SU-DHL-6 (cell line): ENCODE data around the gene FRAS1.

Source experiments
- H2AFZ ChIP-seq: fragments of 200-600 bp; sonication (generic); 2 replicates; pipeline ENCODE4 v1.6.1; 2014; ENCODE audit warnings: low read depth, mild to moderate bottlenecking, moderate library complexity, mixed read lengths, antibody characterized with exemption, low read length; ENCODE audit not compliant: severe bottlenecking
- H3F3A ChIP-seq: fragments of 200-600 bp; shearing (Covaris generic); 2 replicates; pipeline ENCODE4 v1.6.0; 2016; ENCODE audit warnings: antibody characterized with exemption, mild to moderate bottlenecking; ENCODE audit not compliant: insufficient read depth
- H3K27ac ChIP-seq: fragments of 200-600 bp; sonication (generic); 2 replicates; pipeline ENCODE4 v1.5.1; 2016; ENCODE audit warnings: low read depth, mild to moderate bottlenecking, low read length, moderate library complexity, mixed read lengths
- H3K27me3 ChIP-seq: fragments of 200-600 bp; sonication (generic), shearing (Covaris generic); 2 replicates; pipeline ENCODE4 v1.6.0; 2014; ENCODE audit warnings: mild to moderate bottlenecking, low read length
- H3K36me3 ChIP-seq: fragments of 200-600 bp; sonication (generic); 2 replicates; pipeline ENCODE4 v1.6.1; 2014; ENCODE audit warnings: mild to moderate bottlenecking, low read length, mixed read lengths
- H3K4me2 ChIP-seq: fragments of 300-600, 200-600 bp; shearing (Covaris generic), sonication (generic); 2 replicates; pipeline ENCODE4 v1.6.0; 2014; ENCODE audit warnings: low read length, low read depth, mild to moderate bottlenecking; ENCODE audit not compliant: poor library complexity, severe bottlenecking
- H3K4me3 ChIP-seq: fragments of 200-600 bp; sonication (generic); 2 replicates; pipeline ENCODE4 v1.5.1; 2014; ENCODE audit warnings: antibody characterized with exemption, low read length, mild to moderate bottlenecking, mixed read lengths; ENCODE audit not compliant: insufficient read depth, poor library complexity, severe bottlenecking
- H3K79me2 ChIP-seq: fragments of 200-600 bp; sonication (generic); 2 replicates; pipeline ENCODE4 v1.6.1; 2014; ENCODE audit warnings: mild to moderate bottlenecking, low read length, moderate library complexity; ENCODE audit not compliant: insufficient read depth
- H3K9ac ChIP-seq: fragments of 200-600 bp; sonication (generic); 2 replicates; pipeline ENCODE4 v1.7.0; 2014; ENCODE audit warnings: mild to moderate bottlenecking, low read length
- H3K9me2 ChIP-seq: fragments of 200-600 bp; sonication (generic); replicated peaks from 2 replicates; pipeline ENCODE4 v1.6.1; 2014; ENCODE audit warnings: low read length; ENCODE audit not compliant: insufficient read depth
- H3K9me3 ChIP-seq: fragments of 200-600 bp; sonication (generic); 2 replicates; pipeline ENCODE4 v1.6.1; 2014; ENCODE audit warnings: low read length, mixed read lengths; ENCODE audit not compliant: insufficient read depth
- H4K20me1 ChIP-seq: fragments of 200-600 bp; sonication (generic); 2 replicates; pipeline ENCODE4 v1.6.1; 2014; ENCODE audit warnings: low read depth, mild to moderate bottlenecking, antibody characterized with exemption, low read length, moderate library complexity, mixed read lengths
- CTCF ChIP-seq: fragments of 200-600 bp; sonication (generic); IDR thresholded peaks from one replicate; pipeline ENCODE4 v1.5.1; 2017; ENCODE audit warnings: antibody characterized with exemption, mild to moderate bottlenecking, low read length, moderate library complexity; ENCODE audit not compliant: insufficient read depth, poor library complexity, severe bottlenecking
- EZH2phosphoT487 ChIP-seq: fragments of 200-600 bp; sonication (generic), shearing (Covaris generic); conservative IDR thresholded peaks from 2 replicates; pipeline ENCODE4 v1.6.1; 2018; ENCODE audit warnings: mild to moderate bottlenecking, antibody characterized with exemption, low read length, moderate library complexity, mixed read lengths

The FRAS1 gene

GRCh38 chr4:78222575-78223186 is 165.6 kb downstream of the FRAS1 start:
- TF ChIP-seq CTCF (no peak), EZH2phosphoT487 (no peak)
- H4K20me1 ChIP-seq: no peaks in the 10 kb centered on the region
- no peaks in the 10 kb centered on the region for H3K79me2 ChIP-seq
- no peak overlapping the region for H3K4me2 ChIP-seq
- no peaks in the 10 kb centered on the region for H3K9me3 ChIP-seq
- no peak overlapping the region for H2AFZ ChIP-seq
- no peaks in the 10 kb centered on the region for H3K27me3 ChIP-seq
- no peaks in the 10 kb centered on the region for H3K36me3 ChIP-seq
- no peaks in the 10 kb centered on the region for H3F3A ChIP-seq
- H3K4me3 ChIP-seq: no peak overlapping the region
- H3K27ac ChIP-seq: no peak overlapping the region
- no peak overlapping the region for H3K9ac ChIP-seq
- H3K9me2 ChIP-seq: no peaks in the 10 kb centered on the region

- Histone ChIP-seq H2AFZ (no peak overlapping the region), H3K27ac (no peak overlapping the region), H3K9me2 (no peaks in the 10 kb centered on the region), H3K36me3 (no peaks in the 10 kb centered on the region), H3K4me2 (no peak overlapping the region), H3K9ac (no peak overlapping the region), H3K4me3 (no peak overlapping the region), H3K79me2 (no peaks in the 10 kb centered on the region), H4K20me1 (no peaks in the 10 kb centered on the region), H3F3A (no peaks in the 10 kb centered on the region), H3K27me3 (no peaks in the 10 kb centered on the region), H3K9me3 (no peaks in the 10 kb centered on the region)
- TF ChIP-seq CTCF: no peak
- TF ChIP-seq EZH2phosphoT487: no peak
Measured at GRCh38 chr4:78225236-78225635, 168.1 kb downstream of the FRAS1 start.

- Histone ChIP-seq H3K9ac (no peak overlapping the region), H3K9me3 (no peaks in the 10 kb centered on the region), H3K4me3 (no peak overlapping the region), H3K27me3 (no peaks in the 10 kb centered on the region), H2AFZ (no peak overlapping the region), H3K79me2 (no peaks in the 10 kb centered on the region), H4K20me1 (no peaks in the 10 kb centered on the region), H3K36me3 (no peaks in the 10 kb centered on the region), H3F3A (no peaks in the 10 kb centered on the region), H3K27ac (no peak overlapping the region), H3K9me2 (no peaks in the 10 kb centered on the region), H3K4me2 (no peak overlapping the region)
- no peak for TF ChIP-seq EZH2phosphoT487
- no peak for TF ChIP-seq CTCF
Measured at GRCh38 chr4:78226279-78226678, 169.2 kb downstream of the FRAS1 start.
